ENCODE measurements around the gene SF3B1. TPM values are rescaled to one million over a fixed set of nuclear protein-coding genes. Genes with fewer than 3 reads are reported as not detected.
A peak's percentile ranks its signal among the peaks of the same experiment; 100 is the strongest.

SF3B1 gene
- total and polyA plus RNA-seq, 10 of the 15 experiments (the other 5 are each of a cell fraction or from before 2014, with no cell fraction given): 163 to 565 (median 239) TPM

DNA sequence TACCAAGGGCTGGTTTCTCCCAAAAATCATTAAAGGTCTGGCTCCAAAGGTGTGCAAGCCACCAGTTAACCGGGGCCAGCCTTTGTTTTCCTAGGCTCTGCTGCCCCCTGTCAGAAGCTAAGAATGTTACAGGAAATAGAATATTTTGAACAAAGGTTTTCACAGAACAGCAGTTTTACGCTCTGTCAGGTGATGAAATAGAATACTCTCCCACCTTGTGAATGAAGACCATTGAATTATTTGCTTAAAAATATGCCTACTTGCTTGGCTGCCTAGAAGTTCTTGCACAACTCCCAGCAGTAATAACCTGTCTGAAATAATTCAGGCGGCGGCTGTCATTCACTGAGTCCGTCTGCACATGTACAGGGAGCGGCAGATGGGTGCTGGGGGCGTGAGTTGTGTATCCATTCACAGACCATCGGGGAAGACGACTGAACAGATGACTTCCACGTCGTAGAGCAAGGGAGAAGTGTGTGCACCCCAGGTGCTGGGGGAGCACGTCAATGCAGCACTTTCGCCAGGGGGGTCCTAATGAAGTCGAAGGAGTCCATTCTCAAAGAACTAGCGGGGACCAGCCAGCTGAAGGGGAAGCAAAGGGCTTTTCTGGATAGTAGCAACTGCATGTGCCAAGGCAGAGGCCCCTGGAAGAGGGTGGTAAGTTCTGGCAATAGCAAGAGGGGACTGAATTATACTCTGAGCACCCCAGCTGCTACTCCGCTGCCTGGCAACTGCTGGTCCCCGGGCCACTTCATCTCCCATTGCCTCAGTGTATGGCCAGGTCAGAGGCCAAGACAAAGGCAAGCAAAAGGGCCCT lies 56.1 kb downstream of the SF3B1 start:
- Histone ChIP-seq H3K79me2 (ENCODE audit: control insufficient read depth, insufficient read depth, low read length) (no peaks in the 10 kb centered on the region), H3K4me3 (no peak overlapping the region), H2AFZ (ENCODE audit: control insufficient read depth, low read depth, low read length) (no peak overlapping the region), H3K9ac (ENCODE audit: control insufficient read depth, insufficient read depth, low read length) (no peak overlapping the region), H3K36me3 (ENCODE audit: control insufficient read depth in 2 of 2, insufficient read depth in 2 of 2, low read length in 1 of 2) (no peaks in the 10 kb centered on the region), H3K27me3 (replicated peaks in 1 of 2; ENCODE audit: control insufficient read depth in 2 of 2, insufficient read depth in 2 of 2, low read length in 1 of 2) (no peaks in the 10 kb centered on the region; a peak in 1 of 4 replicates), H4K20me1 (ENCODE audit: control insufficient read depth, insufficient read depth) (no peaks in the 10 kb centered on the region), H3K4me2 (ENCODE audit: control insufficient read depth, insufficient read depth) (no peak overlapping the region), H3K9me3 (replicated peaks; ENCODE audit: control insufficient read depth, insufficient read depth, low read length) (no peaks in the 10 kb centered on the region), H3K27ac (ENCODE audit: control insufficient read depth, insufficient read depth) (no peak overlapping the region), H3K4me1 (ENCODE audit: control insufficient read depth, insufficient read depth, low read length) (peaks cover 12% of the 10 kb centered on the region)
- ATAC-seq: peak; percentile 80
- intact Hi-C loops (cut with micrococcal nuclease; ENCODE audit: unreplicated experiment): loop anchor here (1.0 to 2.0 kb wide), 5 partner anchors 68 to 398 kb away; partner anchors contain the start of gene ANKRD44
- RAD21 ChIA-PET (ENCODE audit: unreplicated experiment): interaction anchor here (1.0 to 2.1 kb wide), 8 partner anchors 67 to 628 kb away, joined by 3 to 20 read pairs (median 4); no protein-coding TSS in a partner anchor
- SMC1A ChIA-PET (ENCODE audit: uncharacterized antibody, unreplicated experiment): interaction anchor here (0.8 to 1.6 kb wide), 11 partner anchors 10 to 401 kb away, joined by 3 to 18 read pairs (median 3); no protein-coding TSS in a partner anchor
- DNase-seq (ENCODE audit: low read depth, low spot score): no peak
- CTCF ChIA-PET: interaction anchor here (0.9 to 4.3 kb wide), 13 partner anchors 13 to 628 kb away, joined by 3 to 31 read pairs (median 4); no protein-coding TSS in a partner anchor
- WGBS (ENCODE audit: insufficient coverage, insufficient replicate concordance, low lambda C conversion rate, missing lambda C conversion rate): 47% methylated on average over 17 of the region's 17 CpGs
- in situ Hi-C loops (cut with MboI): loop anchor here (25.0 kb wide), 1 partner anchor 591 kb away; the partner anchor contains the start of gene GTF3C3
- POLR2A ChIA-PET: interaction anchor here (0.6 kb wide), 1 partner anchor 52 kb away, joined by 4 read pairs; no protein-coding TSS in a partner anchor
- no TSS peak for BruUV-seq (replicated peaks)
- TF ChIP-seq YY1 (IDR thresholded peaks at IDR 0.05; ENCODE audit: low read depth, low read length) (peak; percentile 56; the same call in 1 of the 2 replicates), SMC3 (IDR thresholded peaks at IDR 0.05; ENCODE audit: borderline replicate concordance, low read length) (peak; percentile 90), WRNIP1 (IDR thresholded peaks at IDR 0.05; ENCODE audit: borderline replicate concordance, low read depth, low read length) (no peak), RAD21 (IDR thresholded peaks at IDR 0.05; ENCODE audit: insufficient read depth, low read depth, low read length) (peak; percentile 99), RB1 (IDR thresholded peaks at IDR 0.05; ENCODE audit: borderline replicate concordance) (peak; percentile 54; the same call in 1 of the 2 replicates), NBN (IDR thresholded peaks at IDR 0.05) (no peak)
- TF ChIP-seq, protein P1, sequence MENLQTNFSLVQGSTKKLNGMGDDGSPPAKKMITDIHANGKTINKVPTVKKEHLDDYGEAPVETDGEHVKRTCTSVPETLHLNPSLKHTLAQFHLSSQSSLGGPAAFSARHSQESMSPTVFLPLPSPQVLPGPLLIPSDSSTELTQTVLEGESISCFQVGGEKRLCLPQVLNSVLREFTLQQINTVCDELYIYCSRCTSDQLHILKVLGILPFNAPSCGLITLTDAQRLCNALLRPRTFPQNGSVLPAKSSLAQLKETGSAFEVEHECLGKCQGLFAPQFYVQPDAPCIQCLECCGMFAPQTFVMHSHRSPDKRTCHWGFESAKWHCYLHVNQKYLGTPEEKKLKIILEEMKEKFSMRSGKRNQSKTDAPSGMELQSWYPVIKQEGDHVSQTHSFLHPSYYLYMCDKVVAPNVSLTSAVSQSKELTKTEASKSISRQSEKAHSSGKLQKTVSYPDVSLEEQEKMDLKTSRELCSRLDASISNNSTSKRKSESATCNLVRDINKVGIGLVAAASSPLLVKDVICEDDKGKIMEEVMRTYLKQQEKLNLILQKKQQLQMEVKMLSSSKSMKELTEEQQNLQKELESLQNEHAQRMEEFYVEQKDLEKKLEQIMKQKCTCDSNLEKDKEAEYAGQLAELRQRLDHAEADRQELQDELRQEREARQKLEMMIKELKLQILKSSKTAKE (IDR thresholded peaks at IDR 0.05; ENCODE audit: low read depth, poor library complexity, severe bottlenecking): peak; percentile 35
- TF ChIP-seq, protein P2, sequence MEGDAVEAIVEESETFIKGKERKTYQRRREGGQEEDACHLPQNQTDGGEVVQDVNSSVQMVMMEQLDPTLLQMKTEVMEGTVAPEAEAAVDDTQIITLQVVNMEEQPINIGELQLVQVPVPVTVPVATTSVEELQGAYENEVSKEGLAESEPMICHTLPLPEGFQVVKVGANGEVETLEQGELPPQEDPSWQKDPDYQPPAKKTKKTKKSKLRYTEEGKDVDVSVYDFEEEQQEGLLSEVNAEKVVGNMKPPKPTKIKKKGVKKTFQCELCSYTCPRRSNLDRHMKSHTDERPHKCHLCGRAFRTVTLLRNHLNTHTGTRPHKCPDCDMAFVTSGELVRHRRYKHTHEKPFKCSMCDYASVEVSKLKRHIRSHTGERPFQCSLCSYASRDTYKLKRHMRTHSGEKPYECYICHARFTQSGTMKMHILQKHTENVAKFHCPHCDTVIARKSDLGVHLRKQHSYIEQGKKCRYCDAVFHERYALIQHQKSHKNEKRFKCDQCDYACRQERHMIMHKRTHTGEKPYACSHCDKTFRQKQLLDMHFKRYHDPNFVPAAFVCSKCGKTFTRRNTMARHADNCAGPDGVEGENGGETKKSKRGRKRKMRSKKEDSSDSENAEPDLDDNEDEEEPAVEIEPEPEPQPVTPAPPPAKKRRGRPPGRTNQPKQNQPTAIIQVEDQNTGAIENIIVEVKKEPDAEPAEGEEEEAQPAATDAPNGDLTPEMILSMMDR (IDR thresholded peaks at IDR 0.05 in 2 of 3, conservative IDR thresholded peaks at IDR 0.05 in 1 of 3; ENCODE audit: control insufficient read depth in 2 of 3, extremely low read depth in 1 of 3, insufficient read depth in 1 of 3, low read depth in 3 of 3, low read length in 3 of 3): peak; percentile 64 to 80 (median 80)
- no peak for FAIRE-seq

Measured in GM12878 (cell line).